ENCODE measurements around the gene TBX18. TPM values are rescaled to one million over a fixed set of nuclear protein-coding genes. Genes with fewer than 3 reads are reported as not detected.

The TBX18 gene
- total RNA-seq, 2 experiments from 2014 or later: not detected

DNA sequence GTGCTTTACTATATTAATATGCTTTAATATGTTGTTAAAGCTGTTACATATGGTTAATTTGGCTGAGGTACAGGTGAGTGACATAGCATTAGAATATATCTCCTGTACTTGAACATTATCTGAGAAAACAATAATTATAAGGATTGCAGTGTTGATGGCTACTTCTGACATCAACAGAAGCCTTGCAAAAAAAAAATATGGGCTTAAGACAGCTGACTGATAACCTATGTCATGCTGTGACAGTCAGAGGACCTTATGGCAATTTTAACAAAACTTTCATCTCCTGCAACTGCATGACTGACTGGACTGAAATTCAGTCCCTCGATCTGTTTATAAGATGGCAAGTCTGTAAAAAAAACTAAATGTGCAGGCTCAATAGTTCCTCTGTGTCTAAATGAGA is 27.5 kb upstream of the TBX18 start:
- H3K4me2 ChIP-seq (ENCODE audit: low read length): no peak overlapping the region
- POLR2A ChIA-PET: no interaction called here
- intact Hi-C loops (cut with micrococcal nuclease; ENCODE audit: unreplicated experiment): no loop called here

DNA sequence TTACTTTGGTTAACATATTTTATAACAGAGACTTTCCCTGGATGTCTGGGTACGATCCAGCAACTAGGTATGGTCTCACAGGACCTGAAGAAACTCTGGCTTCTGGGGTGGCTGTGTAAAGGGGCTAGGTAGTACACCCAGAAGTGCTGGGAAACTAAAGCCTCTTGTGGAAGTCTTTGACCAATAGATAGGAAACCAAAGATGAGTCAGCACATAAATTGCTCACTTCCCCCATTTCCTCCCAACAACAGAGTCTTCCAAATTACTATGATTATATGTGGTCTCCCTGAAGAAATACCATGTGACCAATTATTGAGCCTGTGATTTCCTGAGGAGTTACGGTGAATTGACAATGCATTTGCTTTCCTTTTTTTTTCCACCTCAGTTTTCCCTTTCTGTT is 26.8 kb upstream of the TBX18 start:
- Histone ChIP-seq H3K4me1 (ENCODE audit: insufficient read depth, low read length, poor library complexity, severe bottlenecking) (no peaks in the 10 kb centered on the region), H3K36me3 (ENCODE audit: insufficient read depth, low read length) (no peaks in the 10 kb centered on the region), H3K9me2 (ENCODE audit: insufficient read depth, low read length) (no peaks in the 10 kb centered on the region), H4K20me1 (ENCODE audit: insufficient read depth, low read length) (no peaks in the 10 kb centered on the region), H3K4me3 (ENCODE audit: low read depth, low read length, poor library complexity, severe bottlenecking) (no peak overlapping the region), H3K4me2 (ENCODE audit: low read length) (no peak overlapping the region), H3K27ac (ENCODE audit: low read depth, low read length, poor library complexity, severe bottlenecking) (no peak overlapping the region), H3K79me2 (ENCODE audit: insufficient read depth, low read depth, low read length) (no peaks in the 10 kb centered on the region), H2AFZ (ENCODE audit: low read length) (no peak overlapping the region), H3K9me3 (ENCODE audit: low read length) (no peaks in the 10 kb centered on the region)
- ChIA-PET POLR2A (interaction anchor here (0.6 kb wide), 1 partner anchor 339 kb away, joined by 3 read pairs; no protein-coding TSS in a partner anchor), CTCF (ENCODE audit: unreplicated experiment) (no interaction called here)
- intact Hi-C loops (cut with micrococcal nuclease; ENCODE audit: unreplicated experiment): no loop called here
- DNase-seq (ENCODE audit: low spot score): no peak
- no TSS peak for BruUV-seq (replicated peaks)
- TF ChIP-seq EZH2phosphoT487 (IDR thresholded peaks at IDR 0.05; ENCODE audit: borderline replicate concordance, low read depth, low read length): no peak
- TF ChIP-seq, protein P1, sequence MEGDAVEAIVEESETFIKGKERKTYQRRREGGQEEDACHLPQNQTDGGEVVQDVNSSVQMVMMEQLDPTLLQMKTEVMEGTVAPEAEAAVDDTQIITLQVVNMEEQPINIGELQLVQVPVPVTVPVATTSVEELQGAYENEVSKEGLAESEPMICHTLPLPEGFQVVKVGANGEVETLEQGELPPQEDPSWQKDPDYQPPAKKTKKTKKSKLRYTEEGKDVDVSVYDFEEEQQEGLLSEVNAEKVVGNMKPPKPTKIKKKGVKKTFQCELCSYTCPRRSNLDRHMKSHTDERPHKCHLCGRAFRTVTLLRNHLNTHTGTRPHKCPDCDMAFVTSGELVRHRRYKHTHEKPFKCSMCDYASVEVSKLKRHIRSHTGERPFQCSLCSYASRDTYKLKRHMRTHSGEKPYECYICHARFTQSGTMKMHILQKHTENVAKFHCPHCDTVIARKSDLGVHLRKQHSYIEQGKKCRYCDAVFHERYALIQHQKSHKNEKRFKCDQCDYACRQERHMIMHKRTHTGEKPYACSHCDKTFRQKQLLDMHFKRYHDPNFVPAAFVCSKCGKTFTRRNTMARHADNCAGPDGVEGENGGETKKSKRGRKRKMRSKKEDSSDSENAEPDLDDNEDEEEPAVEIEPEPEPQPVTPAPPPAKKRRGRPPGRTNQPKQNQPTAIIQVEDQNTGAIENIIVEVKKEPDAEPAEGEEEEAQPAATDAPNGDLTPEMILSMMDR (conservative IDR thresholded peaks at IDR 0.05; ENCODE audit: low read length): no peak

More for the DNA sequence above, 27.5 kb upstream of the TBX18 start:
- Histone ChIP-seq H3K27ac (ENCODE audit: low read depth, low read length, poor library complexity, severe bottlenecking) (no peak overlapping the region), H2AFZ (ENCODE audit: low read length) (no peak overlapping the region), H3K79me2 (ENCODE audit: insufficient read depth, low read depth, low read length) (no peaks in the 10 kb centered on the region), H3K4me1 (ENCODE audit: insufficient read depth, low read length, poor library complexity, severe bottlenecking) (no peaks in the 10 kb centered on the region), H3K9me3 (ENCODE audit: low read length) (no peaks in the 10 kb centered on the region), H4K20me1 (ENCODE audit: insufficient read depth, low read length) (no peaks in the 10 kb centered on the region), H3K36me3 (ENCODE audit: insufficient read depth, low read length) (no peaks in the 10 kb centered on the region), H3K4me3 (ENCODE audit: low read depth, low read length, poor library complexity, severe bottlenecking) (no peak overlapping the region), H3K9me2 (ENCODE audit: insufficient read depth, low read length) (no peaks in the 10 kb centered on the region)
- DNase-seq (ENCODE audit: low spot score): no peak
- BruUV-seq (replicated peaks): no TSS peak
- no peak for TF ChIP-seq EZH2phosphoT487 (IDR thresholded peaks at IDR 0.05; ENCODE audit: borderline replicate concordance, low read depth, low read length)
- TF ChIP-seq, protein P1 (conservative IDR thresholded peaks at IDR 0.05; ENCODE audit: low read length): no peak
- CTCF ChIA-PET (ENCODE audit: unreplicated experiment): no interaction called here

DNA sequence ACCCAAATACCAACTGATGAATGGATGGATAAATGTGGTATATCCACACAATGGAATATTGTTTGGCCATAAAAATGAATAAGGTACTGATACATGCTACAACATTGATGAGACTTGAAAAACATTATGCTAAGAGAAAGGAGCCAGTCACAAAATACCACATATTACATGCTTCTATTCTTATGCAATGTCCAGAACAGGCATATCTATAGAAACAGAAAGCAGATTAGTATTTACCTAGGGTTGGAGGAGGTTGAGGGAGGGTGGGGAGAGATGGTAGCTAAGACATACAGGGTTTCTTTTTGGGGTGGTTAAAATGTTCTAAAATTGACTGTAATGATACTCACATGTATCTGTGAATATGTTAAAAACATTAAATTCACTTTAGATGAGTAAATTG is 24.8 kb upstream of the TBX18 start:
- BruUV-seq (replicated peaks): no TSS peak
- CTCF ChIA-PET (ENCODE audit: unreplicated experiment): no interaction called here
- TF ChIP-seq, protein P1 (conservative IDR thresholded peaks at IDR 0.05; ENCODE audit: low read length): no peak
- TF ChIP-seq EZH2phosphoT487 (IDR thresholded peaks at IDR 0.05; ENCODE audit: borderline replicate concordance, low read depth, low read length): no peak
- no peak for DNase-seq (ENCODE audit: low spot score)
- Histone ChIP-seq H3K36me3 (ENCODE audit: insufficient read depth, low read length) (no peaks in the 10 kb centered on the region), H2AFZ (ENCODE audit: low read length) (no peak overlapping the region), H4K20me1 (ENCODE audit: insufficient read depth, low read length) (no peaks in the 10 kb centered on the region), H3K9me3 (ENCODE audit: low read length) (no peaks in the 10 kb centered on the region), H3K4me2 (ENCODE audit: low read length) (no peak overlapping the region), H3K4me3 (ENCODE audit: low read depth, low read length, poor library complexity, severe bottlenecking) (no peak overlapping the region), H3K27ac (ENCODE audit: low read depth, low read length, poor library complexity, severe bottlenecking) (no peak overlapping the region), H3K4me1 (ENCODE audit: insufficient read depth, low read length, poor library complexity, severe bottlenecking) (no peaks in the 10 kb centered on the region), H3K79me2 (ENCODE audit: insufficient read depth, low read depth, low read length) (no peaks in the 10 kb centered on the region), H3K9me2 (ENCODE audit: insufficient read depth, low read length) (no peaks in the 10 kb centered on the region)
- intact Hi-C loops (cut with micrococcal nuclease; ENCODE audit: unreplicated experiment): no loop called here
- POLR2A ChIA-PET: no interaction called here
